GM21737 (cell line): ENCODE data around the gene PKNOX2.

Experiments
- ATAC-seq: cut with Tn5 transposase; IDR thresholded peaks from one replicate; pipeline ENCODE4 v1.9.1; 2021; ENCODE audit warnings: mild to moderate bottlenecking, moderate library complexity; ENCODE audit not compliant: unreplicated experiment

PKNOX2 gene

GRCh38 chr11:125279676-125280418, 115.3 kb downstream of the PKNOX2 start:
- ATAC-seq = no peak

GRCh38 chr11:125280646-125281045, 116.1 kb downstream of the PKNOX2 start:
- no peak for ATAC-seq

GRCh38 chr11:125281831-125282595, 117.5 kb downstream of the PKNOX2 start:
- no peak for ATAC-seq

GRCh38 chr11:125282596-125282914, 118.0 kb downstream of the PKNOX2 start:
- no peak for ATAC-seq

GRCh38 chr11:125284245-125284850, 119.8 kb downstream of the PKNOX2 start:
- no peak for ATAC-seq

- ATAC-seq = no peak
These were observed 121.3 kb downstream of the PKNOX2 start for GRCh38 chr11:125285844-125286243.

GRCh38 chr11:125286486-125286885, 121.9 kb downstream of the PKNOX2 start:
- ATAC-seq = no peak

GRCh38 chr11:125287491-125288210, 123.1 kb downstream of the PKNOX2 start:
- no peak for ATAC-seq

- ATAC-seq = no peak
These were observed 125.0 kb downstream of the PKNOX2 start for GRCh38 chr11:125289419-125290098.

GRCh38 chr11:125290263-125290662, 125.7 kb downstream of the PKNOX2 start:
- no peak for ATAC-seq

- ATAC-seq = no peak
These were observed 127.5 kb downstream of the PKNOX2 start for GRCh38 chr11:125292100-125292499.

- no peak for ATAC-seq
These were observed 129.0 kb downstream of the PKNOX2 start for GRCh38 chr11:125293596-125293995.

GRCh38 chr11:125295931-125296330, 131.4 kb downstream of the PKNOX2 start:
- no peak for ATAC-seq

GRCh38 chr11:125297346-125297915, 132.9 kb downstream of the PKNOX2 start:
- no peak for ATAC-seq

GRCh38 chr11:125299061-125299615, 134.6 kb downstream of the PKNOX2 start:
- no peak for ATAC-seq

GRCh38 chr11:125299821-125300220, 135.3 kb downstream of the PKNOX2 start:
- ATAC-seq = no peak

- ATAC-seq = no peak
These were observed 136.3 kb downstream of the PKNOX2 start for GRCh38 chr11:125300791-125301218.

- ATAC-seq = no peak
These were observed 136.8 kb downstream of the PKNOX2 start for GRCh38 chr11:125301346-125301745.

GRCh38 chr11:125303186-125303585, 138.6 kb downstream of the PKNOX2 start:
- no peak for ATAC-seq

GRCh38 chr11:125303694-125304093, 139.1 kb downstream of the PKNOX2 start:
- no peak for ATAC-seq
